ENCODE data around the gene PLCH1. TPM values are rescaled to one million over a fixed set of nuclear protein-coding genes. Genes with fewer than 3 reads are reported as not detected.

Gene PLCH1
- total RNA-seq, 4 donors from 2014 or later: 0.68 to 1.2 (median 0.87) TPM

- Histone ChIP-seq H3K27me3 (no peaks in the 10 kb centered on the region), H3K4me3 (no peak overlapping the region), H3K4me1 (no peaks in the 10 kb centered on the region), H3K27ac (no peak overlapping the region), H3K9me3 (no peaks in the 10 kb centered on the region), H3K36me3 (no peaks in the 10 kb centered on the region)
- TF ChIP-seq EP300 (IDR thresholded peaks at IDR 0.05) (no peak), POLR2A (IDR thresholded peaks at IDR 0.05) (no peak), POLR2AphosphoS5 (IDR thresholded peaks at IDR 0.05) (no peak)
- TF ChIP-seq, protein P1, sequence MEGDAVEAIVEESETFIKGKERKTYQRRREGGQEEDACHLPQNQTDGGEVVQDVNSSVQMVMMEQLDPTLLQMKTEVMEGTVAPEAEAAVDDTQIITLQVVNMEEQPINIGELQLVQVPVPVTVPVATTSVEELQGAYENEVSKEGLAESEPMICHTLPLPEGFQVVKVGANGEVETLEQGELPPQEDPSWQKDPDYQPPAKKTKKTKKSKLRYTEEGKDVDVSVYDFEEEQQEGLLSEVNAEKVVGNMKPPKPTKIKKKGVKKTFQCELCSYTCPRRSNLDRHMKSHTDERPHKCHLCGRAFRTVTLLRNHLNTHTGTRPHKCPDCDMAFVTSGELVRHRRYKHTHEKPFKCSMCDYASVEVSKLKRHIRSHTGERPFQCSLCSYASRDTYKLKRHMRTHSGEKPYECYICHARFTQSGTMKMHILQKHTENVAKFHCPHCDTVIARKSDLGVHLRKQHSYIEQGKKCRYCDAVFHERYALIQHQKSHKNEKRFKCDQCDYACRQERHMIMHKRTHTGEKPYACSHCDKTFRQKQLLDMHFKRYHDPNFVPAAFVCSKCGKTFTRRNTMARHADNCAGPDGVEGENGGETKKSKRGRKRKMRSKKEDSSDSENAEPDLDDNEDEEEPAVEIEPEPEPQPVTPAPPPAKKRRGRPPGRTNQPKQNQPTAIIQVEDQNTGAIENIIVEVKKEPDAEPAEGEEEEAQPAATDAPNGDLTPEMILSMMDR (IDR thresholded peaks at IDR 0.05): no peak
- WGBS: 92% methylated on average over 2 of the region's 2 CpGs
- no peak for DNase-seq (ENCODE audit: low spot score in 2 of 2)
Measured at GRCh38 chr3:155364492-155364891, 380.4 kb downstream of the PLCH1 start.

- no peaks in the 10 kb centered on the region for H3K9me3 ChIP-seq
- no peaks in the 10 kb centered on the region for H3K27me3 ChIP-seq
- DNase-seq (ENCODE audit: low spot score in 2 of 2): no peak
- no peaks in the 10 kb centered on the region for H3K36me3 ChIP-seq
- H3K4me1 ChIP-seq: no peaks in the 10 kb centered on the region
- 62% methylated on average over 3 of the region's 3 CpGs for WGBS
- H3K27ac ChIP-seq: no peak overlapping the region
- no peak overlapping the region for H3K4me3 ChIP-seq
- TF ChIP-seq EP300 (IDR thresholded peaks at IDR 0.05) (no peak), POLR2A (IDR thresholded peaks at IDR 0.05) (no peak), POLR2AphosphoS5 (IDR thresholded peaks at IDR 0.05) (no peak)
- TF ChIP-seq, protein P1 (IDR thresholded peaks at IDR 0.05): no peak
Measured at GRCh38 chr3:155363690-155364070, 381.2 kb downstream of the PLCH1 start.

DNA sequence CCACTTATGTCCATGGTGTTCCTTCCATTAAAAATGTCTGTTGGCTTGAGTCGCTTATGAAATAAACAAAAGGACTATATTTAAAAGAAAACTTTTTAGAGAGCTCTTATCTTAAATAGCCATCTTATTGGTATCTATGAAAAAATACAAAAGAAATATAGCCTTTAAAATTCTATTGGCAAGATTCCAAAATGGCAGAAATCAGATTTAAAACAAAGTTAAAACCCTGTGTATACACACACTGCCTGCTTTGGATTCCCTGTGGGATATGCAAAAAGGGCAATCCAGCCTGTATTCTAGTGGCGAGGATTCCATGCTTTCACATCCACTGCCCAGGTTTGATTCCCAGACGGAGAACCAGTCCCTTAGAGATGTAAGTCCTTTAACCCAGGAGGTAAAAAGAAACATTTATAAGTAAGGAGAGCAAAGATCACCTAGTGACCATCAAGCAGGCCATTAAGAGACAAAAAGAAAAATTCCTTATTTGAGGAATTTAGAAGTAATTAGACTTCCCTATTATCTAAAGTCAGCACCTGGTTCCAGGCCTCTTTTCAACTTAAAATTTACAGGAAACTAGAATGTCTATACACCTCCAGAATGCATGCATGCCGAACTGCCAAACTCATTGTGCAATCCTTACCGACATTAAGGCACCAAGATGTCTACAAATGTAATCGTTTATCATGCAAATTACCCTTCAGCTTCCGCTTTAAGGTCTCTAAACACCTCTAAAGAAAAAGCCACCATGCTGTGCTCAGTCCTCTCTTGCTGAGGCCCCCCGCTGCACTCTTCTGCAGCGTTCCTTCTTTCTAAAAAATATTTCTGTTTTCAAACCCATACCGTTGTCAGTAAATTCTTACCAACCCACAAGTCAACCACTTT, 381.8 kb downstream of the PLCH1 start:
- H3K27ac ChIP-seq: no peak overlapping the region
- H3K4me1 ChIP-seq: no peaks in the 10 kb centered on the region
- H3K27me3 ChIP-seq: no peaks in the 10 kb centered on the region
- no peak for TF ChIP-seq EP300 (IDR thresholded peaks at IDR 0.05)
- no peak for TF ChIP-seq POLR2AphosphoS5 (IDR thresholded peaks at IDR 0.05)
- TF ChIP-seq POLR2A (IDR thresholded peaks at IDR 0.05): no peak
- TF ChIP-seq, protein P1 (IDR thresholded peaks at IDR 0.05): no peak
- no peak for DNase-seq (ENCODE audit: low spot score in 2 of 2)
- 62% methylated on average over 10 of the region's 10 CpGs for WGBS
- no peaks in the 10 kb centered on the region for H3K36me3 ChIP-seq
- no peak overlapping the region for H3K4me3 ChIP-seq
- H3K9me3 ChIP-seq: no peaks in the 10 kb centered on the region

DNA sequence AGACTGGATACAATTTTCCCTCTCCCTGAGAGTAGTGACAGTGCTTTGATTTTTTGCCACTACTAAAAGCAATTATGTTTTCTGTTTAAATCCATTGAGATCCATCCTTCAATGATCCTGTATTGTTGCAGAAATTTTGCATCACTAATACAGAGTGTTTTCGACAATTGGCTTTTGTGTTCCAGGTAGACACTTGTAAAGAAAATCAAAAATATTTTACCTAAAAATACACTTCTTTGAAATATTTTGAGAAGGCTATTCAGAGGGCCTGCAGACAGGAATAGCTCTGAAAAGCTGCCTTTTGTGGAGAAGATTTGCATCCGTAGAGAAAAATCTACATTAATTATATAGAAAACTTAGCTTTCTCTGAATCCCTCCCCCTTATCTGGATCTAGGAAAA, 384.6 kb downstream of the PLCH1 start:
- TF ChIP-seq POLR2AphosphoS5 (IDR thresholded peaks at IDR 0.05): no peak
- no peak for TF ChIP-seq POLR2A (IDR thresholded peaks at IDR 0.05)
- no peak for TF ChIP-seq EP300 (IDR thresholded peaks at IDR 0.05)
- no peak overlapping the region for H3K27ac ChIP-seq
- no peaks in the 10 kb centered on the region for H3K27me3 ChIP-seq
- no peaks in the 10 kb centered on the region for H3K4me1 ChIP-seq
- no peak for DNase-seq (ENCODE audit: low spot score in 2 of 2)
- H3K4me3 ChIP-seq: no peak overlapping the region
- H3K36me3 ChIP-seq: no peaks in the 10 kb centered on the region
- 98% methylated on average over 2 of the region's 2 CpGs for WGBS
- H3K9me3 ChIP-seq: no peaks in the 10 kb centered on the region

DNA sequence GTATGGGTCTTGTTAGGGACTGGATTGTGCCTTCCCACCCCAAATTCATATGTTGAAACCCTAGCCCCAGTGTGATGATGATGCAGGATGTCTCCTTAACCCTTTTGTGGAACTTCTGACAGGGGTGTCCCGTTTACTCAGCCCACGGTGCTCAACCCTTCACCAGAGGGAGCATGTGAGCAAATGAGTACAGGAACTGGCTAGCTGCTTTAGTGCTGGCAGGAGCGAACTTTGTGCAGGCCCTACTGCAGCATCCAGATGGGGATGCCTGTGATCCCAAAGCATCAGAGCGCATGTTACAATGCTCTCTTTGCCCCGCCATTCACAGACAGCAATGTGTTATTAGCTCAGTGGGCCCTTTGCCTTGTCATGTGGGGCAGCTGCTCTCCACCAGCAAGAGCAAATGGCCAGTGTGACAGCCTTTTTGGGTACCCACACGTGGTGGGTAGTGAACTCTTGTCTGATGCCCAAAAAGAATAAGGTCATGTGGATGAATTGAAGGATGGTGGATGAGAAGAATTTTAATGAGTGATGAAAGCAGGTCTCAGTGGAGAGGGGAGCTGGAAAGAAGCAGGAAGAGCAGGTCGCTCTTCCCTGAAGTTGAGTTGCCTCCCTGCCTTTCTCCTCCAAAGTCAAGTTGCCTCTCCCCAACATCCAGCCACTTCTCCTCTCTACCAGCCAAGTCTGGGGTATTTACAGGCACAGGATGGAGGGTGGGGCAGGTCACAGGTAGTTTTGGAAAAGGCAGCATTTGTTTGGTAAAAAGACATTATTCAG, 388.1 kb downstream of the PLCH1 start:
- WGBS: 68% methylated on average over 6 of the region's 7 CpGs
- Histone ChIP-seq H3K27me3 (no peaks in the 10 kb centered on the region), H3K36me3 (no peaks in the 10 kb centered on the region), H3K9me3 (no peaks in the 10 kb centered on the region), H3K4me3 (no peak overlapping the region), H3K4me1 (no peaks in the 10 kb centered on the region), H3K27ac (no peak overlapping the region)
- DNase-seq (ENCODE audit: low spot score in 2 of 2): no peak
- TF ChIP-seq EP300 (IDR thresholded peaks at IDR 0.05) (no peak), POLR2AphosphoS5 (IDR thresholded peaks at IDR 0.05) (no peak), POLR2A (IDR thresholded peaks at IDR 0.05) (no peak)
- TF ChIP-seq, protein P1 (IDR thresholded peaks at IDR 0.05): no peak
